HG02678 (cell line): Measurements from ENCODE around the gene ASCC2.
"Not testable (repeated sequence)": the region's sequence is repeated elsewhere in the genome, so short reads cannot be mapped to it uniquely, and the experiment has no call there.

Source experiments
- ATAC-seq: cut with Tn5 transposase; IDR thresholded peaks from one replicate; pipeline ENCODE4 v1.9.1; 2021; ENCODE audit warnings: mild to moderate bottlenecking, moderate library complexity; ENCODE audit not compliant: unreplicated experiment

Gene ASCC2

DNA sequence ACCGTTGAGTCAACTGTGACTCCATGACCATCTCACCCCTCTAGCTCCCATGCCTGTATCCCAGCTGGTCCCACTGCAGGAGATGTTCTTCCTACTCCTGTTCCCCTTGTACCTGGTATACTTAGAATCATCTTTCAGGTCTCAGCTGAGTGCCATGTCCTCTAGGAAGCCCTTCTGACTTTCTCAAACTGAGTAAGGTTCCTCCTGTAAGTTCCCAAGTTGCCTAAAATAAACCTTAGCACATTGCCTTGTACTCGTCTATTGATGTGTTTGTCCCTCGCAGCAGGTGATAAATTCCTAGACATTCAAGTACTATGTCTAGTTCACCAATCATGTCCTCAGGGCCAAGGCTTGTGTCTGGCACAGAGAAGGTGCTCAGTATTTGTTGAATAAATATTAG, 18.4 kb upstream of the ASCC2 start:
- no peak for ATAC-seq

GRCh38 chr22:29855611-29856181, 17.6 kb upstream of the ASCC2 start:
- no peak for ATAC-seq

DNA sequence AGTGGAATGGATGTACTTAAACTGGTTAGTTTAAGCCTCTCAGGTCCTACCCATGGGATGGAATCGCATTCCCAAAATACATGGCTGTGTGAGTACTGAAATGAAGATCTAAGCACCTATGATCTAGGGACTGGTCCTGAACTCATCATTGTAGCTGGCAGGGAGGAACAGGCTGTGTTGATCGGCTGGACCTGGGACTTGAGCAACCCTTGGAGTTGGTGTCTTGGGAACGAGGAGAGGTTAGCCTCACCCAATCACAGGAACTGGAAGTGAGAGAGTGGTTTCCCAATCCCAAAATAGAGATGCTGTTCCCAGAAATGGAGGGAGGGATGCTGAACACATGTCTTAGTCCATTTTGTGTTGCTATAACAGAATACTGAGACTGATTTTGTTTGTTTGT, 16.4 kb upstream of the ASCC2 start:
- ATAC-seq: no peak

DNA sequence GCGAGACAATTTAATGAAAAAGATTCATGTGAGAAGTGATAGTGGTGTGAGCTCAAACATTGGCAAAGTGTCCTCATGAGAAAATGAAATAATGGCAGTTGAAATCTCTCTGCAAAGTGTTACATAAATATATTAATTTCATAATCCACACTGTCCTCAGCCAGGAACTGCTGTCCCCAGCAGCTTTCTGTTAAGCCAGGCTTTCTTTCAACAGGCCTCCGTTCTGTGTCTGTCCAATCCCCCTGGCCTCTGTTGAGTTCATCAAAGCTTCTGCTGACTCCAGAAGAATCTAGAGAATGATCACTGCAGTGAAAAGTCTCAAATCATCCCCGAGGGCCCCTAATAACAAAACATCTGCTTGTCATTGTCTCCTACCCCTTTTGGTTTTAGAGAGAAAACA, 10.0 kb upstream of the ASCC2 start:
- no peak for ATAC-seq

DNA sequence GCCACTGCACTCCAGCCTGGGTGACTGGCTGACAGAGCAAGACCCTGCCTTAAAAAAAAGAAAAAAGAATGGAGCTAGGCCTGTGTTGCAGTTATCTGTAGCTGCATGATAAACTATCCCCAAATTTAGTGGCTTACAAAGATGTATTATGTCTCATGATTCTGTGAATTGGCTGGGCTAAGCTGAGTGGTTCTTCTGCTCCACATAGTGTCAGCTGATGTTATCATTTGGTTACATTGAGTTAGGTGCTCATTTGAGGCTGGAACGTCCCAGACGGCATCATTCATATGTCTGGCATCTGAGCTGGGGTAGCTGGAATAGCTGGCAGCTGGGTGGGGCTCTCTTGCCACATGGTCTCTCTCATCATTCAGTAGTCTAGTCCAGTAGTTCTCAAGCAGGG, 8.2 kb upstream of the ASCC2 start:
- ATAC-seq: no peak

GRCh38 chr22:29842740-29843139, 4.7 kb upstream of the ASCC2 start:
- no peak for ATAC-seq

- no peak for ATAC-seq
Observed at GRCh38 chr22:29842172-29842571, 4.1 kb upstream of the ASCC2 start.

GRCh38 chr22:29840498-29840897, 2.4 kb upstream of the ASCC2 start:
- ATAC-seq: no peak

DNA sequence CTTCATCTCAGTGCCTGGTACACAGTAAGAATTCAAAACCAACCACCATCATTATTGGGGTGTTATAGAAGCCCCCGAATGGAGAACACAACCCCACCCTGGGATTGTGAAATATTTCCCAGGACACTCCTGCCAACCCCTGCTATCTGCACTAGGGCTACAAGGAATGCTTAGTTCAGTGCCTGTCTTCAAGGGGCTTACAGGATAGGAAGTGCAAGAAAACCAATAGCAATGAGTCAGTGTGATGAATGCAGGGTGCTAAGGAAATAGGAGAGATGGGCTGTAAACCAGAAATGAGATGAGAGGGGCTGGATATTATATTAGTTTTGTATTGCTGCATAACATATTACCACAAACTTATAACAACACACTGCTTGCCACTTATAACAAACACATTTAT, 965 bp upstream of the ASCC2 start:
- ATAC-seq: no peak

- ATAC-seq: no peak
Observed at GRCh38 chr22:29838599-29838956, 504 bp upstream of the ASCC2 start.

GRCh38 chr22:29836791-29837370, 1.2 kb downstream of the ASCC2 start:
- not testable (repeated sequence) for ATAC-seq

GRCh38 chr22:29834046-29834445, 4.0 kb downstream of the ASCC2 start:
- ATAC-seq: no peak

DNA sequence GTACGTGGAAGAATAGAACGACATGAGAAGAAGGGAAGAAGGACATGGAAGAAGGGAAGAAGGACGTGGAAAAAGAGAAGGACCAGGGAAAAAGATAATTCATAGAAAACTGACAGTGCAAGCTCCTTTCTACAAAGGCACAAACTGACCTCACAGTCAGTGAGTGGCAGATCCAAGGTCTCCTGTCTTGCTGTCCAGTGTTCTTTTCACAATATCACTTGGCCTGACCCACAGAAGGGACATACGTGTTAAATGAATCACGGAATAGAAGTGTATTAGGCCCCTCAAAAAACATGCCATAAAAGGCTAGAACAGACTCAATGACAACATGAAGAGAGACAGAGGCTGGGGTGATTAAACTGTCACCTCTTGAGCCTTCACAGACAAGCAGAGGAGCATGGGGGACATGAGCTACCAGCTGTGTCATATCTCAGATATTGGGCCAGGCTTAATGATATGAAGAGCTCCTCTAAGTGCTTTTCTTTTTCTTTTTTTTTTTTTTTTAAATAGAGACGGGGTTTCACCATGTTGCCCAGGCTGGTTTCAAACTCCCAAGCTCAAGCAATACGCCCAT, 4.6 kb downstream of the ASCC2 start:
- no peak for ATAC-seq

DNA sequence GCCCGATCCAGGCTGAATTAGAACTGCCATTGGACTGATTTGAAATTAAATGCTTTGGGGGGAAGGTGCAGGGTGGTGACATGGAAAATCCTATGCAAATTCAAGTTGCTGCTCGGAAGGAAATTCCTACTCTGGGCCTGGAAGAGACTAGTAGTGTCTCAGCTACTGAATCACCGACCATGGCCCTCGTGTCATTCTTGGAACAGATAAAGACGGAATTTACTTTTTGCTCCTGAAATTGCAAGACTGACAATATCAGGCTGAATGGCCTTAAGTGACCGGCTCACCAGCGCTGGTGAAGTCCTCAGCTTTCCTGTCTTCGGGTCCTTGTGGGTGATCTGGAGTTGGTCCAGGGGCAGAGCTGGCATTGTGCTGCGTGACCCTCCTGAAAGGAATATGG, 6.1 kb downstream of the ASCC2 start:
- ATAC-seq: no peak

DNA sequence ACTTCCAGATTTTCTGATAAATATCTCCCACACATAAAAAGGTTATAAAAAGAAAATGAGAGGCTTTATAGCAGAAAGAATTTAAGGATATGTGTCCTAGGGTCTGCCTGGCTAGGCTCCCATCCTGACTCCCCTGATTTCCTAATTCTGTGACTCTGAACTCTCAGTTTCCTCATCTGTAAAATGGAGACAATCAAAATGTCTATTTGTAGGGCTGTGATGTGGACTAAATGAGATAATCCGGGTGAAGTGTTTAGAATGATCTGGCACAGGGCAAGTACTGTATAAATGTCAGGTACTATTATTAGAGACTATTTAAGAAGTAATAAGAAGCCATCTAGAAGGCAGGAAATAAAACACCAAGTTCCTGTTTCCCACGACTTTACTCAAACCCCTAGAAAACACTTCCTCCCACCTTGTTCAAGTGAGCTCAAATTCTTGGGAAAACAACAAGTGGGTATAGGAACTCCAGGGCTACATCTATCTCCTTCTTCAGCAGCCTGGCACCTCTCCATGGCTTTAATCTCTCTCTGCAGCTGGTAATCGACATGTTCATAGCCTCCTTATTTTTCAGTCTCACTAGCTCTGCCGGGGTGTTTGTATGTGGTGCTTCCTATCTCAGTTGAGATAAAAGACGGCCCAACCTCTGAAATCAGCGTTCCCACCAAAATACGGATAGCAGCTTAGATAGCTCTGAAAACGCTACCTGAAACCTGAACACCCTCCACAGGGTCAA, 6.7 kb downstream of the ASCC2 start:
- ATAC-seq: no peak

DNA sequence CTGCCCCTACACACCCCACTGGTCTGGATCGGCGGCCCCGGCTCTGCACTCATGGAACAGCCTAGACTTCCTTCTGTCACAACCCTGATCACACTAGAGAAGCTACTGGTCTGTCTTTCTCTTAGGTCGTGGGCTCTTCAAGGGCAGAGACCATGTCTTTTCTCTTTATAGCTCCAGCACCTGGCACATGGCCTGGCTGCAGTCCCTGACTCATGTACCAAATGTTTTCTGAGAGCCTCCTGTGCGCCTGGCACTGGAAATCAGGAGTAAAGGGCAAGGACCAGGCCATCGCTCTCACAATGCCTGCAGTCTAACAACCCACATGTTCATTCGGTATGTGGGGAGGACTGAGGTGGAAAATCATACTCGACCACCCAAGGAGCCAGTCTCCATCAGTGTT, 7.5 kb downstream of the ASCC2 start:
- ATAC-seq: no peak

DNA sequence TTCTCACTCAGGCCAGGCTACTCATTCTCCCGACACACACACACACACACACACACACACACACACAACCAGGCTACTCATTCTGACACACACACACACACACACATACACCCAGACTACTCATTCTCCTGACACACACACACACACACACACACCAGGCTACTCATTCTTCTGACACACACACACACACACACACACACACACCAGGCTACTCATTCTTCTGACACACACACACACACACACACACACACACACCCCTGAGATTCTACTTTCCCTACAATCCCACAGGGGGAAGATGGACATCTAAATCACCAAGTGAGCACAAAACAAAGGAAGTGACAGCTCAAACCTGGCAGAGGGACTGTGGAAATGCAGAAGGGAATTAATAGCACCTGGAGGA, 10.3 kb downstream of the ASCC2 start:
- not testable (repeated sequence) for ATAC-seq

GRCh38 chr22:29827091-29827490, 11.0 kb downstream of the ASCC2 start:
- no peak for ATAC-seq

GRCh38 chr22:29825578-29825977, 12.5 kb downstream of the ASCC2 start:
- no peak for ATAC-seq

DNA sequence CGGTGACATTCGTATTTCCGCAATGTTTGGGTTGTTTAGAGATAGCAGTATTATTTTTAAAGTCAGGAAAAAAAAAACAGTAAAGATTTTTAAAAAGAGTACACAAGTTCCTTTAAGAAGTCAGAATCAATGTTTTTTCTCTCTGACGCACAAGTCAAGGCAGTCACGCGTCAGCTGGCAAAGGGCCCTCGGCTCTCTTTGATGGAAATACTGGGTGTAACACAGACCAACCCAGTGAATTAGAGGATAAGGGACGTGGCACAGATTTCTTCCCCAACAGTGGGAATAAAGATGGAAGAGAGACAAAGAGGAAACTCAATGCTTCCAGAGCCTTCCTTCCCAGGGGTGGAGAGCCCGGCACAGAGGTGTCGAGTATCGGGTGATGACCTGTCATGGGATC, 13.4 kb downstream of the ASCC2 start:
- ATAC-seq: no peak

DNA sequence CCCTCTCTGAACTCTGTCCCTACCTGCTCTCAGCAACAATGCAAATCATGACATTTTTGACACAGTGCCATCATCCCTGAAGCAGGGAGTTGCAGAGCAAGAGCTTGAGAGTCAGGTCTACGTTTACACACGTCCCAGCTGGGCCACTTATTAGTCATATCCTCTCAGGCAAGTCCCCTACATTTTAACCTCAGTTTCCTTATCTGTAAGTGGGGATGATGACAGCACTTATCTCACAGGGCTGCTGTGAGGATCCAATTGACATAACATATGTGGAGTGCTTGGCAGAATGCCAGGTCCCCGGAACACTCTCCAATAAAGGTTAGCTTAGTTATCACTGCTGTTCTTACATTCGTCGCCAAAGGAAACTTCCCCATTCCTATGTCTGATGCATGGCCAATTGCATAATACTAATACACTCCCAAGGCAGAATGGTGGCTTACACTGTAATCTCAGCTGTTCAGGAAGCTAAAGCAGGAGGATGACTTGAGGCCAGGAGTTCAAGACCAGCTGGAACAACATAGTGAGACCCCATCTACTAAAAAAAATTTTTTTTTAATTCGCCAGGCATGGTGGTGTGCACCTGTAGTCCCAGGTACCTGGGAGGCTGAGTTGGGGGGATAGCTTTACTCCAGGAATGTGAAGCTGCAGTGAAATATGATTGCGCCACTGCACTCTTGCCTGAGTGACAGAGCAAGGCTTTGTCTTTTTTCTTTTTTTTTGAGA, 16.6 kb downstream of the ASCC2 start:
- no peak for ATAC-seq

DNA sequence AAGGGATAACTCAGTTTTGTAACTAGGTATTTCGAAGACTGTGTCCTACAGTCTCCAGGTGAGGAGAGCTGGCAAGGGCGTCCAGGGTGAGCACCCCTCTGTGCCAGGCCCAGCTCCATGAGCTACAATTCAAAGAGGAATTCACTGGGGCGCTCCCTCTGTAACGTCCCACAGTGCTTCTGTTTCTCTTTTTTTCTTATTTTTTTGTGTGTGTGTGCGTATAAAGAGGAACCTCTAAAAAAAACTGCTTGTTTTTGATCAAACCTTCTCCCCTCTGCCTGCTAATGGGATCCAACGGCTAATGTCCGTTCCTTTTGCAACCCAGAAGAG, 17.1 kb downstream of the ASCC2 start:
- ATAC-seq: no peak
